IPS-NIHi11 (cell line): ENCODE results near the gene LIME1.

Experiments used
- DNase-seq: peaks from one replicate; pipeline ENCODE4 v3.0.0; 2012; ENCODE audit warnings: mixed read lengths, low spot score

Gene LIME1

DNA sequence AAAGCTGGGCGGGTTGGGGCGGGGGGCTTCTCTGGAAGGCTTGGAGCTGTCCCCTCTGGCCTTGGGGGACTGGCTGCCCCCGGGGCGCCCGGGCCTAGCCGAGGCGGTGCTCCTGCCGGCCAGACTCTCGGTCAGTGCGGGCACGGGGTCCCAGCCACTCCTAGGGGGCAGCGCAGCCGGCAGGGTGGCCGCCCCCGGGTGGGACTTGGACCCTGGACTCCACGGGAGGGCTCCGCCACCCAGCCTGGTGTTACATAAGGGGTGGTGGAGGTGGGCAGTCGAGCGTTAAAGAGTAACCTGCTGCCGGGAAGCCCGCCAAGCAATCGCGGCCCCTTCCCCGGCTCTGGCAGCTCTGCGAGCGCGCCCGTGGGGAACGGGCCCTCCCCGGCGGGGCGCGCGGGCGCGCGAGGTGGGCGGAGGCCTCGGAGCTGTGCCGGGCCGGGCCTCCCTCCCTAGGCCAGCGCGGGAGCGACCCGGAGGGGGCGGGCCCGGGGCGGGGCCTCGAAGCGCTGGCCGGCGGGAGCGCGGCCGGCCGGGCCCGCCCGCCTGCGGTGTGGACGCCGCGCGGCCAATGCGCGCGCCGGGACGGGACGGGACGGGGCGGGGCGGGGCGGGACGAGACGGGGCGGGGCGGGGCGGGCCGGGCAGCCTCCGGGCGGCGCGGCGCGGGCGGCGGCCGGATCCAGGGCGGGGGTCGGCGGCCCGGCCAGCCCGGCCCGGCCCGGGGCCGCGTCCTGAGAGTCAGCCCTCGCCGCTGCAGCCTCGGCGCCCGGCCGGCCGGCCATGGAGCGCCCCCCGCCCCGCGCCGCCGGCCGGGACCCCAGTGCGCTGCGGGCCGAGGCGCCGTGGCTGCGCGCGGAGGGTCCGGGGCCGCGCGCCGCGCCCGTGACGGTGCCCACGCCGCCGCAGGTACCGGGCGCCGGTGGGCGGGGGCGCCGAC lies 2.9 kb downstream of the LIME1 start, which contains the start of gene SLC2A4RG:
TSS of gene SLC2A4RG (plus strand) at position 647 of the 940 bp plus-strand sequence. CDS start at position 784, 137 bp downstream.
- peak; percentile 99 for DNase-seq

DNA sequence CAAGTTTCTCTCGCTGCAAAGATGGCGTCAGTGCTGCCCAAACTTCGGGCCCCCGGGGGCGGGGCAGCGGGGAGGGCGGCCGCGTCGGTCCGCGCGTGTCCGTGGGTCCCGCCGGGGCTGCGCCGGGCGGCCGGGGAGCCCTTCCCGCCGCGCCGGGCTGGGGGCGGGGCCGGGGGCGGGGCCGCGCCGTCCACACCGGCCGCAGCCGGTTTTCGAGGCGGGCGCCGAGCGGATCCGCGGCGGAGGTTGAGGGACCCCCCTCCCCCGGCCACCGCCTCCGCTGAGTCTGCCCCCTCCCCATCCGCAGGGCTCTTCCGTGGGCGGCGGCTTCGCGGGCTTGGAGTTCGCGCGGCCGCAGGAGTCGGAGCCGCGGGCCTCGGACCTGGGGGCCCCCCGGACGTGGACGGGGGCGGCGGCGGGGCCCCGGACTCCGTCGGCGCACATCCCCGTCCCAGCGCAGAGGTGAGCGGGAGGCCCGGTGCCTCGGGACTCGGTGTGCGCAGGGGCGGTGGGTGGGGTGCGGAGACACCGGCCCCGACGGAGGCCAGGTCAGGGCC lies 3.7 kb downstream of the LIME1 start:
- peak; percentile 76 for DNase-seq

DNA sequence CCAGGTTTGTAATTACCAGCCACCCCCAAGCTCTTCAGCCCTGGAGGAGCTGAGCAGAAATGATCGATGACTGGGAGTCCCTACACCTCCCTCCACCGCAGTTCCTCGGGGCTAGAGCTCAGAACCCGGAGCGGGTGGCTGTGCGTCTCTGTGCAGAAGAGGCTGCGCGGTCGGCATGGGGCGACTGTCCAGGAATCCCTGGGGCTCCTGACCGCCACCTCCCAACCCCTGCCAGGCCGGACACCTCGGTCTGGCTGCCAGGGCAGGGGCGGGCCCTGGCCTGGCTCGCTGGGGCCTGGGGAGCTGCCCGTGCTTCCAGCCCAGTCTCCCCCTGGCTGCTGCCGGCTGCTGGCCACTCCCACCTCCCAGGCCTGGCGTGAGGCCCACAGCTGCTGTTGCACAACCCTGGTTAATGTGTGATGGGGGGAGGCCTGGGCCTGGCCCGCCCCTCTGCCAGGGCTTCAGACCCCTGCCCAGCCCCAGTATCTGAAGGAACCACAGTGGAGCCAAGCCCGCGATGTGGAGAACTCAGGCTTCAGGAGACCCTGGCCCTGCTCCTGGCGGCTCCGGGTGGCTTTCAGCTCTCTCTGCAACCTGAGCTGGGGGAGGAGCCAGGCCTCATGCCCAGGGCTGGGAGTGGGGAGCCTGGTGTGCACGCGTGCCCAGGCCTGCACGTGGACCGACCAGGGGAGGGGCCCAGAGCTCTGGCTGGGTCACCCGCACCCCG lies 4.3 kb downstream of the LIME1 start:
- peak; percentile 89 for DNase-seq

DNA sequence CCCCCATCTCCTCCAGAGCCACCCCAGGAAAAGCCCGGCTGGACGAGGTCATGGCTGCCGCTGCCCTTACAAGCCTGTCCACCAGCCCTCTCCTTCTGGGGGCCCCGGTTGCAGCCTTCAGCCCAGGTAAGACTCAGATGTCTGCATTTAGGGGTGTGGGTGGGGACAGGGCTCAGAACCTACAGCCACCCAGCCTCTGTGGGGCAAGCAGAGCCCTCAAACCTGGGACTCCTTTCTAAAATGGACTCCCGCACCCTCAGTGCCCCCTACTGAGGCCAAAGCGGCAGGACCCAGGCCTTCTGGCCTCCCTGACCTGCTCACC lies 4.9 kb downstream of the LIME1 start:
- no peak for DNase-seq

DNA sequence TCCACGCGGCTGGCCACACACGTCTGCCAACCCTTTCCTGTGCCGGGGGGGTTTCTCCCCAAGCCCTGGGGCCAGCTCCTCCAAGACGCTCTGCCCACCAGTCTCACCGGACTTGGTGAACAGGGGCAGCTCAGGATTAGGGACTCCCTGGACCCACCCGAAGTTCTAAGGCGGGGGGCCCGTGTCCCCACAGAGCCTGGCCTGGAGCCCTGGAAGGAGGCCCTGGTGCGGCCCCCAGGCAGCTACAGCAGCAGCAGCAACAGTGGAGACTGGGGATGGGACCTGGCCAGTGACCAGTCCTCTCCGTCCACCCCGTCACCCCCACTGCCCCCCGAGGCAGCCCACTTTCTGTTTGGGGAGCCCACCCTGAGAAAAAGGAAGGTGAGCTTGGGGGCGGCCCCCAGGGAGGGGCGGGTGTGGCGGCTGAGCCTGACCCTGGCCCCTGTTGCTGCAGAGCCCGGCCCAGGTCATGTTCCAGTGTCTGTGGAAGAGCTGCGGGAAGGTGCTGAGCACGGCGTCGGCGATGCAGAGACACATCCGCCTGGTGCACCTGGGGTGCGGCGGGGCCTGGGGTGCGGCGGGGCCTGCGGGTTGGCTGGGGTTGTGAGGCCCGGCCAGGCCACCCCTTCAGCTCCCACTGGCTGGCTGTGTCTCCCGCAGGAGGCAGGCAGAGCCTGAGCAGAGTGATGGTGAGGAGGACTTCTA lies 5.4 kb downstream of the LIME1 start:
- no peak for DNase-seq

DNA sequence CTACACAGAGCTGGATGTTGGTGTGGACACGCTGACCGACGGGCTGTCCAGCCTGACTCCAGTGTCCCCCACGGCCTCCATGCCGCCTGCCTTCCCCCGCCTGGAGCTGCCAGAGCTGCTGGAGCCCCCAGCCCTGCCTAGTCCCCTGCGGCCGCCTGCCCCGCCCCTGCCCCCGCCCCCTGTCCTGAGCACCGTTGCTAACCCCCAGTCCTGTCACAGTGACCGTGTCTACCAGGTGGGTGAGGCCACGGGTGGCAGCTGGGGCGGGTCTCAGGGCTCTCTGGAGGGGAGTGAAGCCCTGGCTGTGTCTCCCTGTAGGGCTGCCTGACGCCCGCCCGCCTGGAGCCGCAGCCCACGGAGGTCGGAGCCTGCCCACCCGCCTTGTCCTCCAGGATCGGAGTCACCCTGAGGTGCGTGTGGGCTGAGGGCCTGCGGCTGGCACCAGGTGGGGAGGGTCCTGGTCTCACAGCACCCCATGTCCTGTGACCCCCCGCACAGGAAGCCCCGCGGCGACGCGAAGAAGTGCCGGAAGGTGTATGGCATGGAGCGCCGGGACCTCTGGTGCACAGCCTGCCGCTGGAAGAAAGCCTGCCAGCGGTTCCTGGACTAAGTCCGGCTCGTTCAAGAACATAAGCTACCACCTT lies 6.0 kb downstream of the LIME1 start:
- DNase-seq: no peak

DNA sequence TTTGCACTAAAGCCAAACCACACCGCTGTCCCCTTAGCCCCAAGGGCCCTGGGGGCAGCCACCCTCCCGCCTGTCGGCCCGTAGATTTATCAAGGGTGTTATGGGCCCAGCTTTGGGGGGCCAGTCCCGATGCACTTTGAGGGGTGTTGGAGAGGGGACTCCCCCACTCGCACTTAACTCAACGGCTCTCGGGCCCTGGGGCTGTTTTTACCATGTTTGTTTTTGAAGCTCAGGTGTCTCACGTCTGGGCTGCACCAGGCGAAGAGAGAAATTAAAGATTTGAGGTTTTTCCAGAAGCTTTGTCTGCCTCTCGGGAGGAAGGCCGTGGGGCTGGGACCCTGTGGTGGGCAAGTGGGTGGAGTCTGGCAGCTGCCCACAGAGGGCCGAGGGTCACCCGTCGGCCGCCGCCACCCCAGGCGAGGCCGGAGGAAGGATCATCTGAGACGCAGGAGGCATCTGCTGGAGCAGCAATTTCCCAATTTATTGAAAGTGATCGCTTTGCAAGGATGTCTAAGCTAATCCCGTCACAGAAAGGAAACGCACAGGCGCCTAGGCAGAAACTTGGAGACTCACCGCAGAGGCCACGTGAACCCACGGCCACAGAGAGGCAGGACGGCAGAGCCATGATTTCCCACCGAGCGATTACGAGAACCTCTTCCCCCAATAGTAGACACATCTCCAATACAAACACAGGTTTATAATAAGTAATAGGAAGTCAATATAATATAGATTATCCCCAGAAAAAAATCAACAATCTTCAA lies 6.9 kb downstream of the LIME1 start:
- no peak for DNase-seq

DNA sequence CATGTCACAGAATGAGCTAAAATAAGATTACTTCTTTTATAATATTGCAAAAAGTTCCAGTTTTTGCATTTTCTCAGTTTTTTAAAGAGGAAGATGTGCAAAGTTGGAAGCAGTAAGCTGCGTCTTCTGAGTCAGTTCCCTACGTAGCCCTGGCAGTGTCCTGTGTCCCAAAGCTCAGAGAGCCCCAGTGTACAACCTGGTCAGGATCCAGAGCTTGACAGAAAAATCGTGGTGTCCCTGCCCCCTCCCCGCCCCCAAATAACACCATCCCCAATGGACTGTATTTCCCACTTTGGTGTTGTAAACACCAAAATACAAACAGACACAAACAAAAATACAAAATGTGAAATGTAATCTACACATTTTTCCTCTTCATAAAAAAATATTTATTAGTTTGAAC lies 7.7 kb downstream of the LIME1 start:
- no peak for DNase-seq

DNA sequence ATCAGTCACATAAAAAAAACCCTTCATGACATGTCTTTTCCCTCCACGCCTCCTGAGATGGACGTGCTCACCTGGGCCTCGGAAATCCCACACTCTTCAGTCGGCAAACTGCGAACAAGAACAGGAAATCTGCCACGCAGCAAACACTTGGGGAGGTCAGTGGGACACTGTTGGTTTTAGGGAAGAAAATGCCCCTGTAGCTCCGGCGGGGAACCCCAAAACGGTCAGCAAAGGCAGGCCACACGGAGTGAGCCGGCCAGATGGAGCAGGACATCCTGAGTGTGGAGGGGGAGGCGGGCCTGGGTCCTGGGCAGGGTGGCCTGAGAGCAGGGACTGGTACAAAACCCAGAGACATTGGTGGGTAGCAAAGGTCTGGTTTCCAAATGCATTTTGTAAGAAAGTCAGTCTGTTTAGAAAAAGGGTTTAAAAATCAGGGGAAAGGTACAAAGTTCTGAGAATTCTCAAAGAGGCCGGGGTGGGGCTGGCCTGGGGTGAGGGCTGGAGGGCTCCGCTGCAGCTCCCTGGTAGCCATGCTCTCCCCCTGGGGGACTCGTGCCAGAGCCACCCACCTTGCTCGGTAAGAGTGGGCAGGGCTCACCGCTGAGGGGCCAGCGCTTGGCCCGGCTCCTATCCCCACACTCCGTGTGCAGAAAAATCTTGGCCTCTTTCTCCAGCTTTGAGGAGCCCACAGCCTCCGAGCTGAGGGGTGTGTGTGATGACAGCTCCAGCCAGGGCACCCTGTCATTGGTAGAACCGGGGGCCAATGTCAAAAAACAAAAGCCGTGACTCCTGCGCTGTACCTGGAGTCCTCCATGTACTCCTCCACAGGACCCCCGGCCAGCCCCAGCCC lies 8.3 kb downstream of the LIME1 start:
- no peak for DNase-seq

DNA sequence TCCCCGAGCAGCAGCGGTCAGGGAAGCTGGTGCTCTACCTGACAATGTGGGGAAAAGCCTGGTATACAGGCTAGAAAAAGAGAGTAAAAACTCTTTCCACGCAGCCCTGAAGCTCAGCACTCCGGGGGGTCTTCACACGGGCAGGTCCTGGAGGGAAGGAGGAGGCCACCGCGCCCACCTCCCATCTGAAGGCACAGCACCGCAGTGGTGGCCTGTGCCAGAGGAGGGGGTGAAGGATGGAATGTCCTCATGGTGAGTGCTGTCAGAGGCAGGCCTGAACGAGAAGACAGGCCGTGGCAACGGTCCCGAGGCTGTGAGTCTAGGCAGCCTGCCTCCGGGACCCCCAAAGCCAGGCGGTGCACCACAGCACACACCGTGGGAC lies 9.0 kb downstream of the LIME1 start:
- DNase-seq: no peak

DNA sequence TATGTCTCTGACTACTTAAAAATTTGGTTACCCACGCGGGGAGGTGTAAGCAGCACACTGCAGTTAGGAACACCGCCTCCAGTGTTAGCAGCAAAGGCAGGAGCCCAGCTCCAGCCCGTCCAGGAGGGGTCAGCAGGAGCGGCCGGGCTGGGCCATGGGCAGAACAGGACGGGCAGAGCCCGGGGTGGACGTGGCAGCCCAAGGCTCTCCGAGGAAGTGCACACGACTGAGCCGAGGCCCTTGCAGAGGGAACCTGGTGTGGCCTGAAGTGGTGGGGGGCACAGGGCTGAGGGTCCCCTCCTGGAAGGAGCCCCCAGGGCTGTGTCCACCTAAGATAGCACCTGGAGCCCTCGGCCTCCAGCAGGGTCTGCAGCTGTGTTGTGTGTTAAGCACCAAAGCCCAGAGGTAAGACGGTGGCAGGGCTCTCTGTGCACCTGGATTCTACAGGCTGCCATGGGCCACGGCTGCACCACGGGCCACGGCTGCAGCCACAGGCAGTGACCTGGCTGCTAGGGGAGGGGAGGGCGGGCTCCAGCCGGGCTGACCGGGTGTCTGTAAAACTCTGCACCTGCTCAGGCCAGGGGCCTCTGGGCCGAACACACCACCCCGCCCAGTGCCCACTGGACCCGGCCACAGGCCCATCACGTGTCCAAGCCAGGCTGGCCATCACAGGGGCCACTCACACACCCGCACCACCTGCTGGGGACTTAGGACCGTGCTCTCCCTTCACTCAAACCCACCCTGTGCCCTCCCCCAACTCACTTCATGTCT lies 9.7 kb downstream of the LIME1 start:
- DNase-seq: no peak

DNA sequence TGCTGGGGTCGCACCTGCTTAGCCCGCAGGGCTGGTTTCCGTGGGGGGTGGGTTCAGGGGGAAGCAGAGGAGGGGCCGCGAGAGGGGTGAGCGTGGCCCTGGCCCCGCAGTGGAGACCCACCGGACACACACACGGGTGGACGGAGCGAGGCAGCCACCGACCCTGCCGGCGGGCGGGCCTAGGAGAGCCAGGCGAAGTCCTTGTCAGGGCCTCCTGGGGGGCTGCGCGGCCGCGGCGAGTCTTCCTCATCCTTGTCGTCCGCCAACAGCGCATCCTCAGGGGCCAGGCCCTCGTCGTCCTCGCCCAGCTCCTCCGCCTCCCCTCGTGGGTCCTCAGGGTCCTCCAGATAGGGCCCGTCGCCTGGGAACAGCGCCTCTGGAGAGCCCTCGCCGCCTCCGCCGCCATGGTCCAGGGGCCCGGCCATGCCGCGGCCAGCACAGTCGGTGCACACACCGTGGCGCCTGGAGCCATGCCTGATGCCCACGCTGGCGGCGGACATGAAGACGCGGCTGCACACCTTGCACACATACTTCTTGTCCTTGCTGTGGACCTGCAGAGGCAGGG lies 10.4 kb downstream of the LIME1 start:
- no peak for DNase-seq

DNA sequence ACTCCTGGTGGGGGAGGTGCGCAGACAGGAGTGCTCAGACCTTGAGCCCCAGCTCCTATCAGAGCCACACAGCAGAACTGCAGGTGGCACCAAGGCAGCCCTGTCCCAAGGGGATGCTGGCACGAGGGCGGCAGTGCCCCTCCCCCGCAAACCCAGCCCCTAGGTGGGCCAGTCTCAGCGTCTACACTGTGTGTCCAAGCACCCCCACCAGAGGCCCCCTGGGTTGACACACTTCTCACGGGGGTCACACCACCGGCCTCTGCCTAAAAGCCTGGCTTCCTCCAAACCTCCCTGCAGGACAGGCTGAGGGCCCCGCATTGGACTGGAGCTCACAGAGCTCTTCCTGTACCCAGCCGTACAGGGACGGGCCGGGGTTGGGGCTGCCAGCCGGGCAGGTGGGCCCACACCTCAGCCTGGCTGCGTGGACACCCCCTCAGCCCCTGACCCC lies 11.2 kb downstream of the LIME1 start:
- no peak for DNase-seq

DNA sequence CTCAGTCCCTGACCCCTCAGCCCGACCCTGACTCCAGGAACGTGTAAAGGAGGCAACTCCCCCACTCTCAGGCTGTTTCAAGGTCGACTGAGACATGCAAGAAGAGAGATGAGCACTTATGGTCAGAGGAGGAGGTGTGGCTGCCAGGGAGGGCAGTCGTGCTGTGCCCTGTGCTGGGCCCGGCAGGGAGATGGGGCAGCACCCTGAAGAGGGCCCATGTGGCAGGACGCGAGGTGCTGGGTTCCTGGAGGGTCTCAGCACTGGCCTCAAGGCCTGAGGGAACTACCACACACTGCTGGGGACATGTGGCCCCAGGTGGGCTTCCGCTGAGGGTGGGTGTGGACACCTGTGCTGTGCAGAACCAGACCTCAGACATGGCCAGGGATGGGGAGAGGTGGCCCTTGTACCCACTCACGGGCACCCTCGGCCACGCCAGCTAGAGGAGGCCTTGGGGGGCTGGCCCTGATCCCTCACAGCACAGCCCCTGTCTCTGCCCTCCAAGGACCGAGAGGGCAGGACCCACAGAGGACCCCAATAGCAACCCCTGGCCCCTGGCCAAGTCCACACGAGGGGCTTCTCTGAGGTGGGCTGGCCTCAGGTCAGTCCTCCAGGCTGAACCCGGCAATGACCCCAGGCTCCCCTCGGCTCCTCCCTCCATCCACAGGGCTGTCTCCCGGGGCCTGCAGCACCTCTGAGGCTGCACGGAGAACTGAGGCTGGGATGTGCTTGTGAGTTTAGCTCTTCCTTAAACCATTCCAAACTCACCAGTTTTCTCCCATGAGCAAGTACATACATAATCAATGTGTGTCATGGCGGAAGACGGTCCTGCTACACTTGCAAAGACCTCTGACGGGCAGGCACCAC lies 11.8 kb downstream of the LIME1 start:
- no peak for DNase-seq

DNA sequence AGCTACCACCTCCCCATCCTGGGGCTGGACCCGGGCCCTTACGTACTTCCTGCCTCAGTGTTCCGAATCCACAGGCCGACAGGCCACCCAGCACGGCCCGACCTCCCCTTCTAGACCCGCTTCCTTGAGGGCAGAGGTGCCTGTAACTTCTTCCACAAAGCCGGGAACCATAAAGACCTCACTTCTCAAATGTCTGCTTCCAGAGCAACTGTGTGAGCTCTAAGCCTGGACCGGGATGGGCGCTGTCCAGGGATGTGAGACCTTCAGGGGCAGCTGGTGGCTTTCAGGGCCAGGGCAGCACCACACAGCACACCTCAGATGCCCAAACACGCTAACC lies 12.4 kb downstream of the LIME1 start:
- no peak for DNase-seq

DNA sequence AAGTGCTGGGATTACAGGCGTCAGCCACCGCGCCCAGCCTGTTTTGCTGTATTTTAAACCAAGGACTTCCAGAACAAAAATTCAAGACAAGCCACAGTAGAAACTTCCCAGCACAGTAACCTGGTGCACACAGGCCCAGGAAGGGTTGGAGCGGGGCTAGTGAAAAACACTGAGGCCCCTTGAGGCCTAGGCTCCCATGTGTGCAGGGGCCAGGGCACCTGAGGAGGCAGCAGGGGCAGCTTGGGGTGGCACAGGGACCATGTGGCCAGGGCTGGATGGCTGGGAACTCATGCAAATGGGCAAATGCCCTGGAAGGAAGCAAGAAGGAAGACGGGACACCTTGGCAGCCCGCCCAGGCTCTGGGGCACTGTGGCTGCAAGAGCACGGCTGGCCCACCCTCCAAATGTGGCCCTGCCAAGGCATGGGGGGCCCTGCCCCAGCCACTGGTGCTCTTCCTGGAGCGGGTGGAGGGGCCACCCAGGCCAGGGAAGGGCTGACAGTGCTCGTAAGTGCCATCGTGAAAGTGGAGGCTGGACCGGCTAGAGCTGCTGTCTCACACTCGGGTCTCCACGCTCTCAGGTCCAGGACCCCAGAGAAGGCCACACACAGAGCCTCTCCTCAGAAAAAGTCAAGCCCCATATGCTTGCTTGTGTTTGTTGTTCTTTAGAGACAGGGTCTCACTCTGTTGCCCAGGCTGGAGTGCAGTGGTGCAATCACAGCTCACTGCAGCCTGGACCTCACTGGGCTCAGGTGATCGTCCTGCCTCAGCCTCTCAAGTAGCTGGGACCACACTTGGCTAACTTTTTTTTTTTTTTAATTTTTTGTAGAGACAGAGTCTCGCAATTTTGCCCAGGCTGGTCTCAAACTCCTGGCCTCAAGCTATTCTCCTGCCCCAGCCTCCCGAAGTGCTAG lies 13.4 kb downstream of the LIME1 start:
- no peak for DNase-seq
